HG03432 (cell line): ENCODE measurements around the gene DMWD.
"Not testable (repeated sequence)": the region's sequence is repeated elsewhere in the genome, so short reads cannot be mapped to it uniquely, and the experiment has no call there.

Experiments
- ATAC-seq: cut with Tn5 transposase; IDR thresholded peaks from one replicate; pipeline ENCODE4 v1.9.1; 2021; ENCODE audit warnings: mild to moderate bottlenecking, moderate library complexity; ENCODE audit not compliant: unreplicated experiment

Gene DMWD

GRCh38 chr19:45753548-45753947, 39.1 kb downstream of the DMWD start:
- no peak for ATAC-seq

DNA sequence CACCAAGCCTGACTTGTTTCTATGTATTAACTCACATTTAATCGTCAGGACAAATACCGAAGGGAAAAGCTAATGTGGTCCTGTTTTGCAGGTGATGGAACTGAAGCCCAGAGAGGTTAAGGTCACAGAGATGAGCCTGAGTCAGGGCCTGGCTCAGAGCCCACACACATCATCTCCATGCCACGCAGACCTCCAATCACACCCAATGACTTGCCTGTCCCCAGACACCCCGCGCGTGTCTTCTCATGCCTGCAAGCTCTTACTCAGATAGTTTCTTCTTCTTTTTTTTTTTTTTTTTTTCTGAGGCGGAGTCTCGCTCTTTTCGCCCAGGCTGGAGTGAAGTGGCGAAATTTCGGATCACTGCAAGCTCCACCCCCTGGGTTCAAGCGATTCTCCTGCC, 40.0 kb downstream of the DMWD start:
- no peak for ATAC-seq

GRCh38 chr19:45751483-45751882, 41.2 kb downstream of the DMWD start:
- not testable (repeated sequence) for ATAC-seq

- ATAC-seq = no peak
These were observed 45.1 kb downstream of the DMWD start for GRCh38 chr19:45747513-45747912.

DNA sequence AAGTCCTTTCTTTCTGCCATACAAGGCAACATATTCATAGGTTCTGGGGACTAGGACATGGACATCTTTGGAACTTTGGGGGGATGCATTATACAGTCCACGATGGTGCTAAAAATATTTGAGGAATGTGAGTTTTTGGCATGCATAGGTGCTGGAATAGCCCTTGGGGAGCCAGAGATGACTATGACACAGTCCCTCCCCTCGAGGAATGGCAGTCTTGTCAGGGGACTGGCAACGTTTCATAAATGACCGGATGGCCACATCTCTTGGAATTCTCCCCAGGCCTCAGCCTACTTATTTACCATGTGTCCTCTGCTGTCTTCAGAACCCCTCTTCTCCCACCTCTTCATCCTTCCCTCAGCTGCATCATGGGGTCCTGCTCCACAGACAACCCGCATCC, 45.8 kb downstream of the DMWD start:
- no peak for ATAC-seq

DNA sequence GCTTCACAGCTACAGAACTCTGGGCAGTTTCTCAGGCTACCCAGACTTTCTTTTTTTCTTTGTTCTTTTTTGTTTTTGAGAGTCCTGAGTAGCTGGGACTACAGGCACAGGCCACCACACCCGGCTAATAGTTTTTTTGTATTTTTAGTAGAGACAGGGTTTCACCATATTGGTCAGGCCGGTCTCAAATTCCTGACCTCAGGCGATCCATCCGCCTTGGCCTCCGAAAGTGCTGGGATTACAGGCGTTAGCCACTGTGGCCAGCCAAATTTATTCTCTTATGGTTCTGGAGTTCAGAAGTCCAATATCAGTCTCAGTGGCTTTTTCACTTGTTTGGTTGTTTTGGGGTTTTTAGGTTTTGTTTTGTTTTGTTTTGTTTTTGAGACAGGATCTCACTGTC, 47.0 kb downstream of the DMWD start:
- ATAC-seq = no peak

GRCh38 chr19:45742969-45743368, 49.7 kb downstream of the DMWD start:
- no peak for ATAC-seq

DNA sequence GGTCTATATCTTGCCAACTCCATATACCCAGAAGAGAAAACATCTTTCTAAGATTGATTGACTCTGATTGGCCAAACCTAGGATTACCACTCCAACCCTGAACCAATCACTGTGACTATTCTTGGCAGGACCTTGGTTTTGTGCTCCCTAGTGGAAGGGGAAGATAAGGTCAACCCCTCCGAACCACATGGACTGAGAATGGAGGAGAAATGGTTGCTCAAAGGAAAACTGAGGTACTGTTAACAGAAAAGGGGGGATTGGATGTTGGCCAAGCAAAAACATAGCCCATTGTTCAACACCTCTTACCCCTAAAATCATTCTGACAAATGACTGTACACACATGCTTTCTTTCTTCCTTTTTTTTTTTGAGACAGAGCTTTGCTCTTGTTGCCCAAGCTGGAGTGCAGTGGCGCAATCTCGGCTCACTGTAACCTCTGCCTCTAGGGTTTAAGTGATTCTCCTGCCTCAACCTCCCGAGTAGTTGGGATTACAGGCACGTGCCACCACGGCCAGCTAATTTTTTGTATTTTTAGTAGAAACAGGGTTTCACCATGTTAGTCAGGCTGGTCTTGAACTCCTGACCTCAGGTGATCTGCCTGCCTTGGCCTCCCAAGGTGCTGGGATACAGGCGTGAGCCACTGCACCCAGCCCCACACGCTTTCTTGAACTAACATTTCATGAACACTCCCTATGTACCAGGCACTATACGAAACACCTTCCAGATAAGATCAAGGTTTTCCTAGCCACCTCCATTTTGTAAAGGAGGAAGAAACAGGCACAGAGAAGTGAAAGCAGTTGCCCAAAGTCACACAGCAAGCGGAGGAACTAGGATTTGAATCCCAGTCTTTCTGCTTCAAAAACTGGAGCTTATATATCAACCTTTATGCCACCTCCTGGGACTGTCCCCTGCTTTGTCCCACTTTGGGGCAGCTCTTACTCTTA, 52.9 kb downstream of the DMWD start:
- no peak for ATAC-seq

GRCh38 chr19:45733160-45733810, 59.4 kb downstream of the DMWD start, which contains the start of gene MEIOSIN:
MEIOSIN (plus strand) TSS chr19:45733439; CDS start chr19:45735377, 1,938 bp downstream.
- ATAC-seq = no peak
